Retina (tissue), 1 donor: ENCODE measurements around the gene PRDM8.

Experiments
- DNase-seq: peaks from one replicate; pipeline ENCODE4 v3.0.0-alpha.2; 2016

The PRDM8 gene

GRCh38 chr4:80184053-80184824 is 13.1 kb upstream of the PRDM8 start:
- peak; percentile 93 for DNase-seq

DNA sequence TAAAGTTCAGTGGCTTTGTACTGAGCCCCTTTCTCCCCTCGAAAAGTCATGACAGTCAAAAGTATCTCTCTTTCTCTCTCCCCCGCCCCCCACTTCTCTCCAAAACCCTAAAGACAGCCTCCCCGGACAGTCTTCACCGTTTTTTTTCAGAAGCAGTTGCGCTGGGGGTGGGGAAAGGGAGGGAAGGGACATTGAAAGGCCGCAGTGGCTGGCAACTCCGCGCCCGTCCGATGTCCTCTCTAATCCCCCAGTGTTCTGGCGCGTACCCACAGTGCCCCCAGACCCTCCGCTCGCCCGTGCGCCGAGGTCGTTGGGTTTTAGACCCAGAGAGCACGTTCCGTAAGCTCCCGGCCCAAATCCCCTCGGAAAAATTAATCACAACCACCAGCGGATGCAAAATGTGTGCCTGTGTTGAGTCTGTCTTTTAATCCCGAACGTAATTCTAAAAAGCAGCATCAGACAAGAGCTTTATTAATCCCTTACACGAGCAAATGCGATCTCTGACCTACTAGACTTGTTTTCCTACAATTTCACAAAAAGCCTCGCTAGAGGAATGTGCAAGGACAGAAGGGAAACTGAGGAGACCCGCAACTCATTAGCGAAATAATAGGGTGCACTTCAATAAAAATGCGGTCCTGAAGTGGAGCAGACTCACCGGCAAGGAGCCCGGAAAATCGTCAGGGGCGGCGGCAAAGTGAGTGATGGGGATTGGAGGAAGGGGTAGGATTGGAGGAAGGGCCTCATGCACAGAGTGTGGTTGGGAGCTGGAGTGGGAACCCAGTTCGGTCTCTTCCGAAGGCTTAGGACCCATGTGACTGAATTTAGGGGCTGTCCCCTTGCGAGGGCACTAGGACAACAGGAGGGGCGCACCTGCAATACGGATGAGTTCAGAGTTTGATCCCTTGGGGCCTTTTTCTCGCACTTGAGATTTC is 12.2 kb upstream of the PRDM8 start:
- DNase-seq, result peak; percentile 61

- DNase-seq, result peak; percentile 65
These were observed 11.3 kb upstream of the PRDM8 start for GRCh38 chr4:80185787-80186548.

GRCh38 chr4:80186676-80187075 is 10.6 kb upstream of the PRDM8 start:
- peak; percentile 47 for DNase-seq

DNA sequence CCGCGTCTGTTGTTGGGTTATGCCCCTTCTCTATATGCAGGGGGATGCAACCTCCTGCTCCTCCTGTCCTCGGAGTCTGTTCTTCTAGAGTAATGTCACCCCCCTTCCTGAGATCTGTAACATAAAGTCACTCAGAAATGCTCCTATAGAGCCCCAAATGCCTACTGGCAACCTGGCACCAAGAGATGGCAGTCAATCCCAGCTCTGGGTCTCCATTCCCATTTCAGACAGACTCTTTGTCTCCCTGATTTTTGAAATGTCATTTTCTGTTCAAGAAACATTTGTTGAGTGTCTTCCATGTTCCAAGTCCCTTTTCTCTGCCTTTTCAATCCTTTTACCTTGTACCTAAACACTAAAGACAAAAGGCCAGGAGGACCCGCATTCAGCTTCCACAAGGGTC is 9.6 kb upstream of the PRDM8 start:
- no peak for DNase-seq

DNA sequence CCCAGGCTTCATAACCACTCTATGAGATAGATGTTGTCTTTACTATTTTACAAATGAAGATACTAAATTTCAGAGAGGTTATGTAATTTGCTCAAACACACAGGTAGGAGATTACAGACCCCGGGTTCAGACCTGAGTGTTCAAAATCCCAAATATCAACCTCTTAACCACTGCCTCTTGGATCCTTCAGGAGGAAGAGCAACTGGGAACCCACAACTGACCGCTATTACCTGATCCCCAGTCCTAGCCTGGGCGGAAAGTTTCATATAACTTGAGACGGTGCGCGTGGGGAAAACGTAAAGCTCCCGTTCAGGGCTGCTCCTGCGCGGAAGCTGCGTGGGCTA is 8.9 kb upstream of the PRDM8 start:
- no peak for DNase-seq

GRCh38 chr4:80188801-80189458 is 8.4 kb upstream of the PRDM8 start:
- peak; percentile 61 for DNase-seq

DNA sequence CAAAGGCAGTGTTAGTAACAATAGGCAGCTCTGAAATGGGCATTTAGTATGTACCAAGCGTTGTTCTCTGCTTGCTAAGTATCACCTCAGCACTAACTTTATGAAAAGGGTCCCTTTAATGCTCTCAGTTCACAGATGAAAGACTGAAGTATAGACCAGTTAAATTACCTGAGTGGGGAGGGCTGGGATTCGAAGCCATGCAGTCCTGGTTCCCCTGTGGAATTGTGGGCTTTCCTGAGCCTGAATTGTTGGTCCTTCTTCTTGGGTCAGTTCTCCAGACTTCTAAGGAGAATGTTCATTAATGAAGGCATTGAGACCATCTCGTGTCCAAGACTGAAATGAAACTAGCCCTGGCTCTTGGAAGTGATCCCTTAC is 7.7 kb upstream of the PRDM8 start:
- no peak for DNase-seq

DNA sequence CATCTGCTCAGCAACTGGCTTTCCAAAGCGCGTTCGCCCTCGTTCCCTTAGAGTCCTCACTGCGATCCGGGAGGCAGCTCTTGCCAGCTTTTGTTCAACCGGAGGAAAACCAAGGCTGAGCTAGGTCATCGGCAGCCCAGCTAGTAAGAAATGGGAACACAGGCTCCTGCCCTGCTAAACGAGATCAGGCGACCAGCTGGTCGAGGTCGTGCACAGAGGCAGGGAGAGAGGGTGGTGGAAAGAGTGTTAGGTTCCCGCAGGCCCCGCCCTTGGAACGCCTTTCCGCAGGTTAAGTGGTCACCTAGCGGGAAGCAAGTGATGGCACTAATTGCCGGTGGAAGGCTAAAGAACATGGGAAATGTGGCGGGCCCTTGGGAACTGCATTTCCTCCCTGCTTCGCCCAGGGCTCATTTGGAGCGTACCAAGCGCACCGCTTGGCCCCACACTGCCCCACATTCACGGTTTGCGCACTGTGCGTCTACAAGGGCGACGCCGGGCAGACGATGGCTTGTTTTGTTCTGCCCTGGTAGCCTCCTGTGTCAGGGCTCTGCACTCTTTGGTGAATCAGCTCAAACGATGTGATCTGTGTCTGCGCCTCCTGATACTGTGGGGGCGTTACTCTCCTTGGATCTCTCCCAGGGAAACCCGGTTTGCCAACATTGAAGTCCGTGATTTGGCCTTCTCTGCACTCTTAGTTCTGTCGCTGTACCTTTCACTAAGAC is 7.2 kb upstream of the PRDM8 start:
- peak; percentile 75 for DNase-seq

- no peak for DNase-seq
These were observed 4.9 kb upstream of the PRDM8 start for GRCh38 chr4:80192252-80192866.

DNA sequence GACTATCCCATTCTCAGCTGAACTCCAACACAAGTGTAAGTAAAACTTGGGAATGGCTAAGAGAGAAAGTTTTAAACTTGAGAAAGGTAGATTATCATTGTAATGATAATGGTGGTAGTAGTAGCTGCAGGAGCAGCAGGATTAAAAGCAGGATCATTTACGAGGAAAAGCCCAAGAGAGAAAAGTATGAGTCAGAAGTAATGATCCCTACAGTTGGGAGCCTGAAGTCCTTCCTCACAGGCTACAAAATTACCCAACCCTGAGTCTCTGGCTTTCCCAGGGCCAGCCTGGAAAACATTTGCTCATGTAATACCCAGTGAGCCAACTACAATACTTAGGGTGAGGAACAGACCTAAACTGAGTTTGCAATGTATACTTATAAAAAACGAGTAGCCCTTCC is 4.4 kb upstream of the PRDM8 start:
- no peak for DNase-seq

- DNase-seq, result no peak
These were observed 1.7 kb upstream of the PRDM8 start for GRCh38 chr4:80195441-80196140.

GRCh38 chr4:80196259-80196921 is 913 bp upstream of the PRDM8 start:
- peak; percentile 75 for DNase-seq

DNA sequence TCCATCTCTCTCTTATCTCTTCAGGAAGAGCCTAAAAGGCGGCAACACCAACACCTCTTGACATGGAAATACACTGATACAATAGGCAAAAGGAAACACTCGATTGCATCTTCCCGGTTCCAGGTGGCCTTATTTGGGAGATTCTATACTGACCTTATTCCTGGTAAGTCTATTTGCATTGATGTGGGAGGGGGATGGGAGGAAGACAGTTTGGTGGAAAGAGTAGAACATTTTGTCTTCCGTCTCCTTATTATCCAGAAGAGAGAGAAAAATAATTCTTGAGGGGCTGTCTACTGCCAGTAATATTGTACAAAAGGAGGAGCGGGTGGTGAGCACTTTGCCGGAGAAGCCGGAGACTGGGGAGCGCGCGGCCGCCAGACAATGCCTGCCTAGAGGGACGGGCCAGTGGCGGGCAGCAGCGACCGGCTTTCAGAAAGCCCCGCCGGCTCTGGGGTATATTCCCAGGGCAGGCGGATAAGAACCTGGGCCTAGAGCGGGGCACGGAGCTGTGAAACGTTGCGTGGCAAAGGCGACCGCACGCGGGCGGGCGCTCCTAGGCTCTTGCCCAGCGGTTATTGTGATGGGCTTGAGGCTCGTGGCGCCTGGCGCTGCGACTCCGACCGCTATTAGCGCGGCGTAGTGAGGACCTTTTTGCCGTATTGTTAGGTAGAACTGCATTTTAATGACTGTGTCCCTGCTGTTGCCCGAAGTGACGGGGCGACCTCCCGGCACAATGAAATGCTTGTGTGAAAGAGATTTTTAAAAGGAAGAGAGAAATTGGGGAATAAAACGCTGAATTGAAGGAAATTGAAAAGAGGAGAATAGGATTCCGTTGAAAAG is 518 bp downstream of the PRDM8 start:
- peak; percentile 87 for DNase-seq

DNA sequence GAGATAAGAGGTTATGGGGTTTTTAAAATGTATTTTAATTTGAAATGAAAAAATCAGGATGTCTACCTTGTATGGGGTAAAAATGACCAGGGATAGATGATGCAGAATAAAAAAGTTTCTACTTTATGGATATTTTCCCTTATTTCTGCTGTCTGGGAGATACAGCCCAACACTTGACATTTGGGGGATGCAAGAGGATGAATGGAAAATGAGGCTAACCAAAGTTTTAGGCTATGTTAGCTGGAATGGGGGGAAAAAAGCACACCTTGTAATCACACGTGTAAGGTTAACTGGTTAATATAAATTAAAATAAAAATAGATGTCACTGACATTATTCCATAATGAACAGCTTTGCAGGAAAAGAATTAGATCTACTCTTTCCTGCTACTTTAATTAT is 1.1 kb downstream of the PRDM8 start:
- DNase-seq, result no peak

DNA sequence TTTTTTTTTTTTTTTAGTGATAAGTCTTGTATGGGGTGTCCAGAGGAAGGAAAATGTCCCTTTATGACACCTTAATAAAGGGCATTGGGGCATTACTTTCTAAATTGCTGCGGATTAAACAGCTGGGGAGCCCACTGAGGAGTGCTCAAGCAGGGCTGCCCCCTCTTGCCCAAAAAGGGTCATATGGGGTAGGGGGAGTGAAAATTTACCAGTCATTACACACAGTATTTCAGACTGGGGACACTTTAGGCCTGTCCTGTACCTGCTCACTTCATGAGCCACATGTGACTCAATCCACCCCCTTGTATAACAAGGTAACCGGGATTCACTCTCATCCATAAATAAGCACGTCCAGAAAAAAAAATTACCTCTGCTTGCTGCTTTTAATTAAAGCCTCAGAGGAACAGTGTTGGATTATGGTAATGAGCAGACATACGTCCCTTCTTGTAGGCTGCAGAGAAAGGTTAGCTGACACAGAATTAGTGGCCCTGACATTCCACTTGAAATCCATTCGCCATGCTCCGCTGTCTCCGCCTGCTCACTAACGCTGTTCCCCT is 1.8 kb downstream of the PRDM8 start:
- no peak for DNase-seq

DNA sequence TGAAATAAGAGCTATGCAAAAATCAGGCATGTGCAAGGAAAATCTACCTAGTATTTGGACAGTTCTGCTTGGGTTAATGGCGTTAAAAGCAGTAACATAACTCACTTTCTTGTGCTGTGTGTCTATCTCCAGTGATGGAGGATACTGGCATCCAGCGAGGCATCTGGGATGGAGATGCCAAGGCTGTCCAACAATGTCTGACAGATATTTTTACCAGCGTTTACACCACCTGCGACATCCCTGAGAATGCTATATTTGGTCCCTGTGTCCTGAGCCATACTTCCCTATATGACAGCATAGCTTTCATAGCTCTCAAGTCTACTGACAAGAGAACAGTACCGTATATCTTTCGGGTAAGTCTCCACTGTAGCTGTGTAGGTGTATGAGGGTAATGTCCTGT is 2.6 kb downstream of the PRDM8 start:
- no peak for DNase-seq

DNA sequence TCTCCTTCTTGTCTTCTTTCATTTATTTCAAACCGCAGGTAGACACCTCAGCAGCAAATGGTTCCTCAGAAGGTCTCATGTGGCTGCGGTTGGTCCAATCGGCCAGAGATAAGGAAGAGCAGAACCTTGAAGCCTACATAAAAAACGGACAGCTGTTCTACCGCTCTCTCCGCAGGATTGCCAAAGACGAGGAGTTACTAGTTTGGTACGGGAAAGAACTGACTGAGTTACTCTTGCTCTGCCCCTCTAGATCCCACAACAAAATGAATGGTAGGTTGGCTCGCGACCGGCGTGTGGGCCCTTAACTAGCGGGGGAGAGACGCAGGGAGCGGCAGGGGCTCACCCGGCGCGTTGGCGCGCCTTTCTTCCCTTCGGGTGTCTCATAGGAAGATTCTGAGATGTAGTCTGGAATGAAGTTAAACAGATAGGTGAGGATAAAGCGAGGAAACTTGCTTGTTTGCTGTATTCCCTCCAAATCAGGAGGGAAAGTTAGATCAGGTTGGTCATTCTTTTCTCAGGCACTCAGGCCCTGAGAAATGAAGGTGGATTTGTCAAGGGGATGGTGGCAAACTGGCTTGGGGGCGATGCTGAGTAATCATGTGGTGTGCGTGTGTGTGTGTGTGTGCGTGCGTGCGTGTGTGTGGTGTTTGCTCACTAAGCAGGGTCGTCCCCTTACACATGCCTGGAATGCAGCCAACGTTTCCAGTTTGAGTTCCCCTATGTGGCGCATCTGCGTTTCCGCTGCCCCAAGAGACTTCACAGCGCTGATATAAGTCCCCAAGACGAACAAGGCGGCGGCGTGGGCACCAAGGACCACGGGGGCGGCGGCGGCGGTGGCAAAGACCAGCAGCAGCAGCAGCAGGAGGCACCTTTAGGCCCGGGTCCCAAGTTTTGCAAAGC is 4.2 kb downstream of the PRDM8 start:
- no peak for DNase-seq
